Inflammatory macrophage treated with lipopolysaccharide for 1 hour (primary cell): ENCODE results near the gene ESR1.

Source experiments
- DNase-seq, 2 donors: peaks; one replicate each; pipeline ENCODE4 v3.0.0-alpha.2; 2020 to 2022

The ESR1 gene

DNA sequence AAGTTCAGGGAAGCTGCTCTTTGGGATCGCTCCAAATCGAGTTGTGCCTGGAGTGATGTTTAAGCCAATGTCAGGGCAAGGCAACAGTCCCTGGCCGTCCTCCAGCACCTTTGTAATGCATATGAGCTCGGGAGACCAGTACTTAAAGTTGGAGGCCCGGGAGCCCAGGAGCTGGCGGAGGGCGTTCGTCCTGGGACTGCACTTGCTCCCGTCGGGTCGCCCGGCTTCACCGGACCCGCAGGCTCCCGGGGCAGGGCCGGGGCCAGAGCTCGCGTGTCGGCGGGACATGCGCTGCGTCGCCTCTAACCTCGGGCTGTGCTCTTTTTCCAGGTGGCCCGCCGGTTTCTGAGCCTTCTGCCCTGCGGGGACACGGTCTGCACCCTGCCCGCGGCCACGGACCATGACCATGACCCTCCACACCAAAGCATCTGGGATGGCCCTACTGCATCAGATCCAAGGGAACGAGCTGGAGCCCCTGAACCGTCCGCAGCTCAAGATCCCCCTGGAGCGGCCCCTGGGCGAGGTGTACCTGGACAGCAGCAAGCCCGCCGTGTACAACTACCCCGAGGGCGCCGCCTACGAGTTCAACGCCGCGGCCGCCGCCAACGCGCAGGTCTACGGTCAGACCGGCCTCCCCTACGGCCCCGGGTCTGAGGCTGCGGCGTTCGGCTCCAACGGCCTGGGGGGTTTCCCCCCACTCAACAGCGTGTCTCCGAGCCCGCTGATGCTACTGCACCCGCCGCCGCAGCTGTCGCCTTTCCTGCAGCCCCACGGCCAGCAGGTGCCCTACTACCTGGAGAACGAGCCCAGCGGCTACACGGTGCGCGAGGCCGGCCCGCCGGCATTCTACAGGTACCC, at the start of gene ESR1:
TSS of gene ESR1 (plus strand) at position 170 of the 858 bp plus-strand sequence. CDS start at position 401, 231 bp downstream.
- DNase-seq, result no peak

DNA sequence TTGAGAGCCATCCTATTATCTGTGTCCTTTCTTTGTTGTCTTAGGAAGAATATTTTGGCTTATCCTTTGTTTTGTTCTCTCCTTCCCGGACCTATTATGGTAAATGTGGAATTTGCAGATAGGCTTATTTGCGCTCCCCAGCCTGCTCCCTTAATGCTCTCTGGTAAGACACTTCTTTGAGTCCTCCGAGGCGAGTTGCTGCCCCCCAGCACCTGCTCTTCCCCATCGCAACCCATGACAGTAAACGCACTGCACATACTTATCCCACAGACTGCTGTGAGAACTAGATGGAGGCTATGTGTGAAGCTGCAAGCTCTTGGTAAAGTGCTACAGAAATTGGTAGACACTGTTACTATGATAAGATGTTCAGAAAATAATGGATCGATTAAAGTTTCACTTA, 47.0 kb upstream of the ESR1 start:
- no peak for DNase-seq

DNA sequence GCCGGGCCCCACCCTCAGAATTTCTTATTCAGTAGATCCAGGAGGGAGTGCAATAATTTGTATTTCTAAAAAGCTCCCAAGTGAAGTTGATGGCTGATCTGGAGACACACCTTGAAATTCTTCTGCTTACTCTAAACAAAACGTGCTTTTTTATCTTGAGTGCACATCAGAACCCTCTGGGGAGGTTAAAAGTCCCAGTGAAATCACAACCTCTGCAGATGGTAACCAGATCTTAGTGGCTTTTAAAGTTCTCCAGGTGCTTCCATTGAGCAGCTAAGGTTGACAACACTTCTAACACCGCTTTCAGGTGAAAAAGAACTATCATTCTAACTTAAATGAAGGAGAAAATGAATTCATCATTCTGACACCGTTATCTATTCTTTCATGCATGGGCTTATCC, 45.6 kb upstream of the ESR1 start:
- no peak for DNase-seq

DNA sequence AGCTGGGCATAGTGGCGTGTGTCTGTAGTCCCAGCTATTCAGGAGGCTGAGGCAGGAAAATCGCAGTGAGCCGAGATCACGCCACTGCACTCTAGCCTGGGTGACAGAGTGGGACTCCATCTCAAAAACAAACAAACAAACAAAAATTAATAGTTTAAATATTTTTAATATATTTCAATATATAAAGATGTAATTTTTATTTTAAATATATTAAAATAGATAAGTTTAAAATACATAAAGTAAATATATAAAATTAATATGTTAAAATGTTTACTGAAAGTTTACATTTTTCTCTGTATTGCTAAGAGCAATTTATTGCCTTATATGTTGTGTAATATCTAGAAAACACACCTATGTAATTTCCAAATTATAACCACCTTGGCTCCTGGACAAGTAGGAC, 44.7 kb upstream of the ESR1 start:
- DNase-seq, result no peak

DNA sequence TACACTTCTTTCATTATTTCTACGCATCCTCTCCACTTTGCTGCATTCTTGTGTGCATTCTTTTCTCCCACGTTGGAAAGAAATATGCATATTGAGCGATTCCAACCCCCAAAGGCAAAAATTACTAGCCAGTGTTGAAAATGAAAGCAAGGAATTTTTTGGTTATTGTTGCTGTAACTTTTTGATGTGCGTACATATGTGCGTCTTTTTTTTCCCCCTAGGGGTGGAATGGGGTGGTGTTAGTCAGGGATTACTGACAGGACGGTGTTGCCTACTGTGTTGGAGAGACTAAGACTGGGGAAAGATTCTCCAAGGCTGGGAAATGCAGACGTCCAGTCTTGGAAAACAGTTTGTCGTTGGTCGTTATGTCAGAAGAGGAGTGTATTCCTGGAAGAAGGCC, 44.2 kb upstream of the ESR1 start:
- DNase-seq, result no peak

DNA sequence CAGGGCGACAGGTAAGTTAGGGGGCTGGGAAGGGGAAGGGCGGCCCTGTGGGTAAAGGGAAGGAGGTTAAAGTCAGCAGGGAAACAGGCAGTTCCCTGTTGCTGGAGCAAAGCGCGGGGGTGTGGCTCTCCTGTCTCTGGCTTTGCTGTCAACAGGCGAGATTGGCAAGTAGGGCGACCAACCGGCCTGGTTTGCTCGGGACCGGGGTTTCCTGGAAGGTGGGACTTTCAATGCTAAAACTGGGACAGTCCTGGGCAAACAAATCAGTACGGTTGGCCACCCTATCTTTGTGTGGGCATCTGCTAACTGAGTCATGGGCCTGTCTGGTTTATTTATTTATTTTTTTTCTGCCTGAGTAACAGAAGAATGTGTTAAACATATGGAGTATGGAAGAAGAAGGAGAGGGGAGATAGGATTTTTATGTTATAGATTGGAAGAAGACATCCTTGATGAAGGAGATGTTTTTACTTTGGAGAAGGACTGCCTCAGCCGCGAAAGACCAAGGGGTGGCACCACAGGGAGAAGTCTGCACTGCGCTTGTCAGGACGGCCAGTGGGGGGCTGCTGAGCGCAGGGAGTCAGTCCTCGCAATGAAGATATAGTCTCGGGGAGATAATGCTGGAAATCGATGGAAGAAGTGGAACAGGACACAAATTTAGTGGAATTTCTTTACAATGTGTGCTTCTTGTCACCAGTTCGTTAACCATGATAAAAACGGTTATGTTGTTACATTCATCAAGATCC, 43.4 kb upstream of the ESR1 start:
- peak; percentile 90 to 93 for DNase-seq

DNA sequence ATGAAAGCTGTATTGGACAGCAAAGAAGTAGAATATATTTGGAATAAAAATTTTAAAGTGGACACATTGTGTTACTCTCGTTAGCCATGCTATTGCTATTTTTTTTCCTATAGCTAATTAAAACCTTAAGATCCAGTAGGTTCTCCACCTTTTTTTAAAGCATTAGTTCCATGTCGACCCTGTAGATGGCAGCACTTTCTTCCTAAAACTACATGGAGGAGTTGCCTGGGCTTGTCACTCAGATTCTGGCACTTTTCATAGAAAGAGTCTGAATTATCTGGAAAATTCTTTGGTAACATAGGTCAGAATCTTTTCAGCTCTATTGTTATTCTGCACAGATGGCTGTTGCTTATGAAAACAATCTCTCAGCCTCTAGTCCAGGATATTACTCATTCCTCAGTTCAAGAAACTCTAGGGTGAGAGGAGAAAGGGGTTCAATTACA, 42.0 kb upstream of the ESR1 start:
- peak; percentile 60 to 91 for DNase-seq

DNA sequence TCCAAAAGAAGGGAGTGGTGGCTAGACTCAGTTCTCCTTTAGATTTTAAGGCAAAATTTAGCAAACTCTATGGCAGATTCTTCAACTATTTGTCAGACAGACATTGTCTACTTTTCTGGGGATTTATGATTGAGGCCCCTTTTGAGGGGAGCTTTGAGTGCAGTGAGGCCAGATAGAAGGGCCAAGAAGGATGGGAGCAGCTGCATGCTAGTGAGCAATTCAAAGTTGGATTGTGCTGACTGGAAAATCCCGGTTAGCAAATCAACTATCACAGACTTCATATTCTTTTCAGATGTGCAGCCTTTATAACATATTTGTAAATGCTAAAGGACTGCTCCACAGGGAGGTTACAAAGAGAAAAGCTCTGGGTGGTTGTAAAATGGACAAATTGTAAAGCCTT, 35.0 kb upstream of the ESR1 start:
- no peak for DNase-seq

DNA sequence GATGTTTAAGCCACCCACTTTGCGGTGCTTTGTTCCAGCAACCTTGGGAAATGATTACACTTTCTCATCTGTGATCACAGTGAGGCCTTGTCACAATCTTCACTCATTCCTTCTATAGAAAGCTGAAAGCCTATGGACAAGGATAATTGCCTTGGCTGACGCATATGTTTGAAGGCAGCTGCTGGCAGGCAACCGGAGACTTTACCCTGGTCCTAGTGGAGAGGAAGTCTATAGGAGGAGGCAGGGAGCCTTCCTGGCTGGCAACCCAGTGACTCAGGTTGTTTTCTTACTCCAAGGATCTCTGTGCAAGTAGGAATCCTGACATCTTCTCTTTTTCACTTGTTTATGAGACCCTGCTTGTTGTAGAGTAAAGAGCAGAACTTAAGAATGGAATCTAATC, 34.1 kb upstream of the ESR1 start:
- no peak for DNase-seq

DNA sequence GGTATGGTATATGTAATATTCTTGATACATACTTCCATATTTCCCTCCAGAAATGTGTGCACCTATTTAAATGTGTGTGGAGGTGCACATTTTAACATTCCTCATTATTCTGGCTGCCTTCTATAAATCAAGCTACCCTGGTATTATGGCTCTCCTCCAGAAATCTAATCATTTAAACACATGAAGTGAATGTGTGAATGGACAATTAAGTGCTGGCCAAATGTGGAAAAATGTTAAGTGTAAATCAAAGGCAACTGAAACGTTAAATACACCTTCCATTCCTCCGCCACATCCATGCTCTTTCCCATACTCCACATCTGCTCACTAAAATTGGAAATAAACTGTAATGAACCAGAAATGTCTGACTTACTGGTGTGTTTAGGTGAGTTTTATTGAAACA, 24.9 kb upstream of the ESR1 start:
- DNase-seq, result no peak

DNA sequence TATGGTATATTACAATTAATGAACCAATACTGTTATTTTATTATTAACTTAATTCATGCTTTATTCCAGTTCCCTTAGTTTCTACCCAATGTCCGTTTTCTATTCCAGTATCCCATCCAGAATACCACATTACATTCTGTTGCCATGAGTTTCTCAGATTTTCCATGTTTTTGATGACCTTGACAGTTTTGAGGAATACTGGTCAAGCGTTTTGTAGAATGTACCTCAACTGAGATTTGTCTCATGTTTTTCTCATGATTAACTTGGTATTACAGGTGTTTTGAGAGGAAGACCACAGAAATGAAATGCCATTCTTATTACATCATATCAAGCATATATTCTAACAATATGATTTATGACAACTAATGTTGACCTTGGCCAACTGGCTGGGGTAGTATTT, 23.8 kb upstream of the ESR1 start:
- DNase-seq, result no peak

DNA sequence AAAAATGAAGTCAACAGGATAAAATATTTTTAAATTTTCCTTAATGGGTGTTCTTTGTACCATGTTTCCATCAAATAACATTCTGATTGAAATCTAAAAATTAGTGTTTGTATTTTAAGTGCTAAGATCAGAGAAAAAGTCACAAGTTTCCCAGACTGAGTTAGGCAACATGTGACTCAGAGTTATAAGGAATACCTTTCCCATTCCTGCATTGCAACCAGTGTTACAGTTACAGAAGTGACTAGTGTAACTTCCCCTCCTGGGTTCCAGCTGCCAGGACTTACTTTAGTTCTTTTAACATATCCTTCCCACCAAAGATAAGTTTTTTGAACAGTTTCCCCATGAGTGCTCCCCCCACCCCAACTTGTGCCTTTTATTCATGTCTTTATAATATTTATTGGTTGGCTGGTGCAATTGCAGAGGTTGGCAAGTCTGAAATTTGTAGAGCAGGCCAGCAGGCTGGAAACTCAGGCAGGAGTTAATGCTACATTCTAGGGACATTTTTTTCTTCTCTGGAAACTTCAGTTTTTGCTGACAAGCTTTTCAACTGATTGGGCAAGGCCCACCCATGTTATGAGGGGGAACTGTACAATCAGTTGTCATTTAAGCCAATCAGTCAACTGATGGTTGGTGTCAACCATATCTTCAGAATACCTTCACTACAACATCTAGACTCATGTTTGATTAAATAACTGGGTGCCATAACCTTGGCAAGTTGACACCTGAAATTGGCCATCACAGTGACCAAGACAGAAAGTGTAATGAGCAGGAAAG, 22.9 kb upstream of the ESR1 start:
- DNase-seq, result peak in 1 of 2 donors; percentile 38

DNA sequence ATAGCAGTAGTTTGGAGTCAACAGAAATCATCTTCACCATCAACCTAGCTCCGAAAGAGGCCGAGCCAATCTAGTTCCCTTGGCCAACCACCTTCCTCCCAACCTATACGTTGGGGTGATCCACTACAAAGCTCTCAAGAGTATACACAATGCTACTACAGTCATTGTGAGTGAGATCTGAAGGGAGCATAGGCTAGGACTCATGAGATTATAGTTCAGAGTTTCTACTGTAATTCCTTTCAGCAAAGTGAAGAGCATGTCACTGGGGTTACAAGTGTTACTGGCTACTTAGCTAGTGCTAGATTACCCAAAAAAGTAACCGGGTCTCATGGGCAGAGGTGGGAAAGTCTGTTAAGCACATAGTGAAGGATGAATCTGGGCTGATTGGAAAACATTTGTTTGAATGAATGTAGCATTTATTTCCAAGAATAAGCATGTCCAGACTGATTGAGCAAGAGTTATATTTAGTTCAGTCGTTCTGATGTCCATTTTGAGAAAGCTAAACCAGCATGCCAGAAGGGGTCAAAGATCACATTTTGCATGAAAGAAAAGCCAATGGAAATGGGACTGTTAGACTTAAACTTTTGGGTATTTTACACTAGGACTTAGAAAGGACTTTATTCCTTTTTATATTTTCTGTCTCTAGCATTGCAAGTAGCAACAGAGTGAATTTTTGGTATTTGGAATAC, 10.5 kb upstream of the ESR1 start:
- DNase-seq, result no peak

DNA sequence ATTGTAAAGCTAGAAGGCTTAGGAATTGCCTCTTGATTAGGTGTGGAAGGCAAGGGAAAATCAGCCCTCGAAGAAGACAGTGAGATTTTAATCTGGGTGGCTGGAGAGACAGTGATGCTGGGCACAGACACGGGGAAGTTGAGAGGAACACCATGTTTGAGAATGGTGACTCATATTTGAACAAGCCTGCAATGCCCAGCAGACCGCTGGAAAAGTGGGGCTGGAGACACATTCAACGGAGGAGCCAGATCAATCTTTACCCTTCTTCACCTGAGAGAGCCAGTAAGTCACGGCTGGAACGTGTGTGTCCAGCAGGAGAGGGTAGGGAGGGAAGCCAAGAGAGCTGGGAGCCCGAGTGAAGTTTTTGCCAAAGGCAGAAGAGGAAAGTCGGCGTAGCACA, 3.7 kb upstream of the ESR1 start:
- no peak for DNase-seq

DNA sequence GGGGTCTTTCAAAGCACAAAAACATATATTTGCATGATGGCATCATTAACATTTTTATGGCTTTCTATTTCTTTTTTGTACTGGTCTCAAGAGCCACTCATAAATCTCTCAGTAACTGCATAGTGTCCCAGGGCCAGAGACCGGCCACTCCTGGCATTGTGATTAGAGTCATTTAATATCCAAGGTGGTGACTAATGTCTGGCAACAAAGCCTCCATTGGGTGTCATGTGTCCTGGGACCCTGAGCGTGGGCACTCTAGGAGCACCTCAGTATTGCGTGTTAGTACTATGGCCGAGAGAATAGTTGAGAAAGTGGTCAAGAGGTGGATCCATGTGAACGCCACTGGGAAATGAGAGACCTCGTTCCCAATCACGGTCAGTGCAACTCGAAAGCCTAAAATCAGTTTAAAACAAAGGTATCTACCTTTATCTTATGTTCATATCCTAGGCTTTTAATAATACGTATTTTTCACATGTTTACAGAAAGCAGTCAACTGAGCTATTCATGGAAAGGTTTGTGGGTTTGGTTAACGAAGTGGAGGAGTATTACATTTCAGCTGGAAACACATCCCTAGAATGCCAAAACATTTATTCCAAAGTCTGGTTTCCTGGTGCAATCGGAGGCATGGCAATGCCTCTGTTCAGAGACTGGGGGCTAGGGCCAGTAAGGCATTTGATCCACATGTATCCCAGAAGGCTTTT, 2.7 kb upstream of the ESR1 start:
- no peak for DNase-seq

DNA sequence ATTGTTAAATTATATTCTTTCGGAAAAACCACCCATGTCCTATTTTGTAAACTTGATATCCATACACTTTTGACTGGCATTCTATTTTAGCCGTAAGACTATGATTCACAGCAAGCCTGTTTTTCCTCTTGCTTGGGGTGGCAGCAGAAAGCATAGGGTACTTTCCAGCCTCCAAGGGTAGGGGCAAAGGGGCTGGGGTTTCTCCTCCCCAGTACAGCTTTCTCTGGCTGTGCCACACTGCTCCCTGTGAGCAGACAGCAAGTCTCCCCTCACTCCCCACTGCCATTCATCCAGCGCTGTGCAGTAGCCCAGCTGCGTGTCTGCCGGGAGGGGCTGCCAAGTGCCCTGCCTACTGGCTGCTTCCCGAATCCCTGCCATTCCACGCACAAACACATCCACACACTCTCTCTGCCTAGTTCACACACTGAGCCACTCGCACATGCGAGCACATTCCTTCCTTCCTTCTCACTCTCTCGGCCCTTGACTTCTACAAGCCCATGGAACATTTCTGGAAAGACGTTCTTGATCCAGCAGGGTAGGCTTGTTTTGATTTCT, 2.1 kb upstream of the ESR1 start:
- no peak for DNase-seq

DNA sequence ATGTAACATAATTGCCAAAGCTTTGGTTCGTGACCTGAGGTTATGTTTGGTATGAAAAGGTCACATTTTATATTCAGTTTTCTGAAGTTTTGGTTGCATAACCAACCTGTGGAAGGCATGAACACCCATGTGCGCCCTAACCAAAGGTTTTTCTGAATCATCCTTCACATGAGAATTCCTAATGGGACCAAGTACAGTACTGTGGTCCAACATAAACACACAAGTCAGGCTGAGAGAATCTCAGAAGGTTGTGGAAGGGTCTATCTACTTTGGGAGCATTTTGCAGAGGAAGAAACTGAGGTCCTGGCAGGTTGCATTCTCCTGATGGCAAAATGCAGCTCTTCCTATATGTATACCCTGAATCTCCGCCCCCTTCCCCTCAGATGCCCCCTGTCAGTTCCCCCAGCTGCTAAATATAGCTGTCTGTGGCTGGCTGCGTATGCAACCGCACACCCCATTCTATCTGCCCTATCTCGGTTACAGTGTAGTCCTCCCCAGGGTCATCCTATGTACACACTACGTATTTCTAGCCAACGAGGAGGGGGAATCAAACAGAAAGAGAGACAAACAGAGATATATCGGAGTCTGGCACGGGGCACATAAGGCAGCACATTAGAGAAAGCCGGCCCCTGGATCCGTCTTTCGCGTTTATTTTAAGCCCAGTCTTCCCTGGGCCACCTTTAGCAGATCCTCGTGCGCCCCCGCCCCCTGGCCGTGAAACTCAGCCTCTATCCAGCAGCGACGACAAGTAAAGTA, 547 bp upstream of the ESR1 start:
- DNase-seq, result no peak

DNA sequence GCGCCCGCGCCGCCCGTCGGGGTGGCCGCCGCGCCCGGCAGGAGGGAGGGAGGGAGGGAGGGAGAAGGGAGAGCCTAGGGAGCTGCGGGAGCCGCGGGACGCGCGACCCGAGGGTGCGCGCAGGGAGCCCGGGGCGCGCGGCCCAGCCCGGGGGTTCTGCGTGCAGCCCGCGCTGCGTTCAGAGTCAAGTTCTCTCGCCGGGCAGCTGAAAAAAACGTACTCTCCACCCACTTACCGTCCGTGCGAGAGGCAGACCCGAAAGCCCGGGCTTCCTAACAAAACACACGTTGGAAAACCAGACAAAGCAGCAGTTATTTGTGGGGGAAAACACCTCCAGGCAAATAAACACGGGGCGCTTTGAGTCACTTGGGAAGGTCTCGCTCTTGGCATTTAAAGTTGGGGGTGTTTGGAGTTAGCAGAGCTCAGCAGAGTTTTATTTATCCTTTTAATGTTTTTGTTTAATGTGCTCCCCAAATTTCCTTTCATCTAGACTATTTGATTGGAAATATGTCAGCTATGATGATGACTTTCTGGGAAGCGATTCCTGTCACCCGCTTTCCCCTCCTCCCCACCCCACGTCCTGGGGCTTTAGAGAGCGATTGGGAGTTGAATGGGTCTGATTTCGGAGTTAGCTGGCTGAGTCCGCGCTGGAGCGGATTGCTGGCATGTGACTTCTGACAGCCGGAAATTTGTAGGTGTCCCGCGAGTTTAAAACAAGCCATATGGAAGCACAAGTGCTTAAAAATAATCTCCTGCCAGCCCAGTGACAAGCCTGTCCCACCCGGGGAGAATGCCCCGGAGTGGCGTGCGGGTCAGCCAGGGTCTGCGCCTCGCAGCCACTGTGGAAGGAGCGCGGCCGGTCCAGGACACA, 1.1 kb downstream of the ESR1 start:
- DNase-seq, result no peak

DNA sequence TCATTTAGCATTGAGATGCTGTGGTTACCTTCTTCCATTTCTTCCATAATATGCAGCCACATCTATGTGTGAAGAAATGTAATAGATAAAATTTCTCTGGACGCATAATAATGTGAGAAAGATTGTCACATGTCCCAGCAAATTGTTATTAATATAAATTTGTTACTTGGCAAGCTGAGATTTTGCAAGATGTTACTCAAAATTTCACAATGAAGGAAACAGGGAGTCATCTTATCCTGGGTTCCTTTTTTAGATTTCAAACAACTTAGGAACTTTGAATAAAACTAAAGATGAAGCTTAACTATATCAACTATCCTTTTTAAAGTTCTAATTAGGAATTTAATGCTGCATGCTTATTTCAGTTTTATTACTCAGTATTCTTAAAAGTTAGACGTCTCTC, 3.6 kb downstream of the ESR1 start:
- peak; percentile 30 to 56 for DNase-seq

DNA sequence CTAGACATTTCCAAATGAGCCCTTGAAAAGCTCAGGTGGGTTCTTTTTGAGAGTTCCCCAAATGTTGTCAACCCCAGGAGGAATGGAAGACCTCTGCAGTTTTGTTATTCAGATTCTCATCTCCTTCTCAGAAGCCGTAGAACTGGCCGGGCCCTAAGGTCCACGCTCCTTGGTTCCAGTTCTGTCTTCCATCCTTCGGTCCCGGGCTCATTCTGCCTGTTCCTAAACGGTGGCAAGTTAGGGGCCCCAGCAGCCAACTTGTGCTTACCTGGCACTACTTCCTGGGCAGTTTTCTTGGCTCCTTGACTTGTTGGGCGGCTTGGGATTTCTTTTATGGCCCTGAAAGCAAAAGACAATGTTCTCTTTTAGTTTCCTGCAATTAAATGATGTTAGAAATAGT, 6.4 kb downstream of the ESR1 start:
- DNase-seq, result no peak
